ENCODE measurements around the gene DDX24.

The DDX24 gene

GRCh38 chr14:94027566-94028449, 53.2 kb downstream of the DDX24 start:
- no peak for DNase-seq

GRCh38 chr14:94026889-94027469, 54.0 kb downstream of the DDX24 start:
- no peak for DNase-seq

- DNase-seq, result peak; percentile 99
These were observed 54.7 kb downstream of the DDX24 start, which contains the start of gene OTUB2 for GRCh38 chr14:94026173-94026888. TSS of gene OTUB2 (plus strand) at chr14:94026340. CDS start at chr14:94026538, 198 bp downstream.

- no peak for DNase-seq
These were observed 55.3 kb downstream of the DDX24 start for GRCh38 chr14:94025720-94026119.

GRCh38 chr14:94024549-94024948, 56.5 kb downstream of the DDX24 start:
- DNase-seq, result no peak

GRCh38 chr14:94022532-94023411, 58.2 kb downstream of the DDX24 start:
- DNase-seq, result no peak

- peak; percentile 69 for DNase-seq
These were observed 59.4 kb downstream of the DDX24 start for GRCh38 chr14:94021416-94022157.

GRCh38 chr14:94021001-94021400, 60.0 kb downstream of the DDX24 start:
- no peak for DNase-seq

GRCh38 chr14:94020267-94020666, 60.7 kb downstream of the DDX24 start:
- DNase-seq, result no peak

- DNase-seq, result no peak
These were observed 61.7 kb downstream of the DDX24 start for GRCh38 chr14:94019329-94019728.

- no peak for DNase-seq
These were observed 62.7 kb downstream of the DDX24 start for GRCh38 chr14:94018308-94018707.

GRCh38 chr14:94016446-94016976, 64.5 kb downstream of the DDX24 start:
- DNase-seq, result no peak

- no peak for DNase-seq
These were observed 65.8 kb downstream of the DDX24 start for GRCh38 chr14:94015223-94015622.

- DNase-seq, result no peak
These were observed 66.6 kb downstream of the DDX24 start for GRCh38 chr14:94014382-94014781.

GRCh38 chr14:94011795-94012194, 69.2 kb downstream of the DDX24 start:
- DNase-seq, result peak; percentile 40

- DNase-seq, result no peak
These were observed 70.4 kb downstream of the DDX24 start for GRCh38 chr14:94010625-94011024.

- no peak for DNase-seq
These were observed 71.2 kb downstream of the DDX24 start for GRCh38 chr14:94009767-94010166.

GRCh38 chr14:94008234-94008633, 72.8 kb downstream of the DDX24 start:
- DNase-seq, result peak; percentile 67

GRCh38 chr14:94005324-94006073, 75.5 kb downstream of the DDX24 start:
- DNase-seq, result peak; percentile 48

GRCh38 chr14:94004015-94004414, 77.0 kb downstream of the DDX24 start:
- DNase-seq, result no peak

GRCh38 chr14:94003397-94003796, 77.6 kb downstream of the DDX24 start:
- no peak for DNase-seq

Data from activated CD4-positive, alpha-beta T cell treated with anti-CD3 and anti-CD28 coated beads, Interleukin-10, Interleukin-2, amounts not matched to agents 100 ng/mL and 50 ng/mL, durations not matched to agents 16 hours and 8 hours (primary cell).